ENCODE results near the gene KIF3C.
"Not testable (repeated sequence)": the region's sequence is repeated elsewhere in the genome, so short reads cannot be mapped to it uniquely, and the experiment has no call there.

Gene KIF3C

DNA sequence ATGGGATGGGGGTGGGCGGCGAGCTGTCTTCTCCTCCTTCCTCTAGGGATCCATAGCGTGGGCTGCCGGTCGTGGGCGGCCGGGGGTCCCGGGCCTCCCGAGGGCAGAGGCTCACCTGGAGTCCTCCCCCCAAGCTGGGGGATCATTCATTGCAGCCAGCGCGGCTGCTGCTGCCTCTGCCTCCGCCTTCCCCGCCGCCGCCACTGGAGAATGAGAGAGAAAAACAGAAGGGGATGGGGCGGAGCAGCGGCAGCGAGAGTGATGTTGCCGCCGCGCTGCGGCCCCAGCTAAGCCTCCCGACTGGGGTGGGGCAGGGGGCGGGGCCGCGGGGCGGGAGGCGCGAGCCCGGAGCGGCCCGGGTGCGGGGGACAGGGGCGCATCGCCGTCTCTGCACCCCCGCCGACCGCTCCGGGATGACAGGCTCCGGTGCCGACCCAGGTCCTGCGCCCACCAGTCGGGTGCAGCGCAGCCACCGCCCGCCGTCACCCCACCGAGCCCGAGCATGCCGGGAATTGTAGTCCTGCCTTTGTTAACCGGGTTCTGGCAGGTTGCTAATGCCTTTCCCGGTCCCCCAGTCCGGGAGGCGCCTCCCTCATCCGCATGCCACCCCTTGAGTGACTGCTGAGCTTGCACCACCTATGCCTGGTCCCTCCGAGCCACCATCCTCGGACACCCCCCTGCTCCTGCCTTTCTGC lies at the start of gene KIF3C:
Gene KIF3C (minus strand): TSS at position 225 of the 695 bp plus-strand sequence. CDS start 580 bp downstream, outside the sequence.
- peak in 54 of 56 donors; percentile 36 to 91 (median 78) for DNase-seq

DNA sequence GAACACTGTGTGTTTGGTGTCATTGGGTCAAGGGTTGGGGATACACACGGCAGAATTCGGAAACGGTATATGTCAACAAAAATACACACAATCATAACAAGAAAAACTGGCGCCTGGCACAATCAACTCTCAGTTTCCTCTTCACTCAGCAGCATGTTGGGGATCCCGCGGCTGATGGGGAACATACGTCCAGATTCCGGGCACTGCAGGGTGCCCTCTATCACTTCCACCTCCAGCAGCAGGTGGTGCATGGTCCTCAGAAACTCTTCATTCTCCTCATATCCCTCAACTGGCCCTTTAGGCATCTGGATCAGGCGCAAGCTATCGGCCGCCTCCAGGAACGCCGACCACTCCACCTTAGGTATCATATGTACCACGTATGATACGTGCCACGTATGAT lies 45.8 kb upstream of the KIF3C start:
- DNase-seq: not testable (repeated sequence)

DNA sequence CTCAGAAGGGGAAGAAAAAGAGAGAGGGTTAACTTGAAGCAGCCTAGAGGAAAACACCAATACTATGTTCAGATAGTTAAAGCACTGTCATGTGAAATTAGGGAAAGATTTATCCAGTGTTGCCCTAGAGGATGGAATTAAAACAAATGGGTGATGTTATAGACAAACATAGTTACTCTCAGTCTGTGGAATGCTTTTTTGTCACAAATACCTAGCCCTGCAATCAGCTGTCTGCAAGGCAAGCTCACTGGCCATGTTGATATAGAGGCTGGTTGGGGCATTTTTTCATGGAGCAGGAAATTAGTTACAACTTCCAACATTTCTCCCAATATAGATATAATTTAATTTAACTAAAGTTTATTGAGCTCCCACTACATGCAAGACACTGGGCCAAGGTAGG lies 43.2 kb upstream of the KIF3C start:
- DNase-seq: no peak

DNA sequence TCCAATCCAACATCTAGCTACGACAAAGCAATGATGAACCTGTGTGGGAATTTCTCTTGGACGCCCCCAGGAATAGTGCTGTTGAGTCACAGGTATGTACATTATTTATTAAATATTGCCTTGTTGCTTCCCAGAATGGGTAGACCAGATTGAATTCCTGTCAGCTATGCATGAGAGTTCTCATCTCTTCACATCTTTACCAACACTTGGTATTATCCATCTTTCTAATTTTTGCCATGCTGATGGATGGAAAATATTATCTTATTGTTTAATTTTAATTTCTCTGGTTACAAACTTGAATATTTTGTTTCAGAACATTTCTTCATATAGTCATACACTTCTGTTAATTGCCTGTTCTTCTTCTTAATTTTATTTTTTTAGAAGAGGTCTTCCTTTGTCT lies 42.0 kb upstream of the KIF3C start:
- no peak for DNase-seq

DNA sequence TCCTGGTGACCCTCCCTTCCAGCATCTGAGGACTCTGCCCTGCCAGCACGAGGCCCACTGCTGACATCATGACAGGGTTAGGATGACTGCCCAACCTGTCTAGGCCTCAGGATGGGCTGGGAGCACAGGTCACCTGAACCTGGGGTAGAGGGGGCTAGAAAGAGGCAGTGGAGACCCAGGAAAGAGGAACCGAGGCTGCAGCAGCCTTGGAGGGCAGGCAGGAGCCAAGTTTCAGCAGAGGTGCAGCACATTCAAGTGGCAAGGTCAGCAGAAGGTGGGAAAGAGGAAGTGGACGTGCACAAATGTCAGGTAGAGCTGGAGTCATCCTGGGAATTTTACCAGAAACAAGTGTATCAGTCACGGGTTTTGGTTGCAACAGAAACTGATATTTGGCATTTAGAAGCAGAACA lies 37.9 kb upstream of the KIF3C start:
- DNase-seq: no peak

DNA sequence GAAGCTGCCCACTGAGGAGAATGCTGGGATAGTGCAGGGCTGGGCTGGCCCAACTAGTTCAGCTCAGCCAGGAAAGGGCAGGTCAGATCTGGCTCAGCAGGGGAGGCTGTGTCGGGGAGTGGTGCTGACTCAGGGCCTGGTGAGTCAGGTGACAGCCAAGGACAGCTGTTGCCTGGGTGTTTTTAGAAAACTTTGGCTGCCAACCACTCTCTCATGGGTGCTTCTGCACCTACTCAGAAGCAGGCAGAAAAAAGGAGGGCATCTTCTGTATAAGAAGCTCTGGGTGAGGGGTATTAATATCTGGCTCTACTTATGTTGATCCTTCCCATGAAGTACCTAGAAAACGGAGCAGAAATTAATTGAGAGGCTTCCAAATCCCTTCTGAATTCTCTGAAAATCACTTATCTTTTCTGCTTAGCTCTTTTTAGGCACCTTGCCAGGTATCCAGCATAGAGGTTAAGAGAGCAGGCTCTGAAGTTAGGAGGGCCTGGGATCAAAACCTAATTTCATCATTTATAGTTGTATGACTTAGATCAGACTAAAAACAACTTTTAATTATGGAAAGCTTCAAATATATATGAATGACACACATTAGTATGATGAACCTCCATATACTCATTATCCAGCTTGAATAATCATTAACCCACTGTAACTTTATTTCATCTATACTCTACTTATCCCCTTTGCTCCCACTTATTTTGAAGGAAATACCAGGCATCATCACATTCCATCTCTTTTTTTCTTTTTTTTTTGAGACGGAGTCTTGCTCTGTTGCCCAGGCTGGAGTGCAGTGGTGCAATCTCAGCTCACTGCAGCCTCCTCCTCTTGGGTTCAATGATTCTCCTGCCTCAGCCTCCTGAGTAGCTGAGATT lies 36.1 kb upstream of the KIF3C start:
- peak in 20 of 56 donors; percentile 9 to 62 (median 20) for DNase-seq

DNA sequence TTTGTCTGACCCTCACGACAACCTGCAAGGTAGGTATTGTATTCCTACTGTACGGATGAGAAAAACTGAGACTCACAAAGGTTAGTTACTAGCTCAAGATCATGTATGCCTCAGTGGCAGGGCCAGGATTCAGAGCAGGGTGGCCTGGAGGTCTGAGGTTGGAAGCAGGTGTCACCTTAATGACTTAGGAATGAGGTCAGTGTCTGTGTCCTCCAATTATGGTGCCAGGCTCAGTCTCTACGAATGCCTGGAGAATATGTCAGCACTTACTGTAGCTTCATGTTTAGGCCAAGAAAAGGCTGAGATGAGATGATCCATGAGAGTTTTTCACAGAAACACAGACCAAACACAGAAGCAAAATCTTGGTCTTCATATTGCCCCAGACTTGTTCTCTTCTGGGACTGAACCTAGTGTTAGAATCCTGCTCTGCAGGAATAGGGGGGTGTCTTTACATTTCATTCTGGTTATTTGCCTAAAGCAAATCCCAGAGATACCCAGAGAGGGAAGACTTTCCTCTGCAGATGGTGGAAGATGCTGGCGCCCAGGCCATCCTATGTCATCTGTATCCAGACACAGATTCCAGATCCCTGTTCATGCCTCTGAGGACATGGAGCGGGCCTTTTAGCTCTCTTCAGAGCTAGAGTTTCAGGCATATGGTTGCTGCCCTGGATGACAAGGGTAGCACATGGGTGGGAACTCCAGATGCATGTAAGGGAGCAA lies 35.3 kb upstream of the KIF3C start:
- DNase-seq: no peak

DNA sequence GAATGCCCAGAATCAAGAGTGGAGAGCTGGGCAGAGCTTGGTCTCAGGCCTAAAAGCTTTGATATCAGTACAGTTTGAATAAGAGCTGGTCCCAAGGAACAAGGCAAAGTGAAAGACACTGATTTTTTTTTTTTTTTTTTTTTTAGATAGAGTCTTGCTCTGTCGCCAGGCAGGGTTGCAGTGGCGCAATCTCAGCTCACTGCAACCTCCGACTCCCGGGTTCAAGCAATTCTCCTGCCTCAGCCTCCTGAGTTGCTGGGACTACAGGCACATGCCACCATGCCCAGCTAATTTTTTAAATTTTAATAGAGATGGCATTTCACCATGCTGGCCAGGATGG lies 34.4 kb upstream of the KIF3C start:
- DNase-seq: not testable (repeated sequence)

DNA sequence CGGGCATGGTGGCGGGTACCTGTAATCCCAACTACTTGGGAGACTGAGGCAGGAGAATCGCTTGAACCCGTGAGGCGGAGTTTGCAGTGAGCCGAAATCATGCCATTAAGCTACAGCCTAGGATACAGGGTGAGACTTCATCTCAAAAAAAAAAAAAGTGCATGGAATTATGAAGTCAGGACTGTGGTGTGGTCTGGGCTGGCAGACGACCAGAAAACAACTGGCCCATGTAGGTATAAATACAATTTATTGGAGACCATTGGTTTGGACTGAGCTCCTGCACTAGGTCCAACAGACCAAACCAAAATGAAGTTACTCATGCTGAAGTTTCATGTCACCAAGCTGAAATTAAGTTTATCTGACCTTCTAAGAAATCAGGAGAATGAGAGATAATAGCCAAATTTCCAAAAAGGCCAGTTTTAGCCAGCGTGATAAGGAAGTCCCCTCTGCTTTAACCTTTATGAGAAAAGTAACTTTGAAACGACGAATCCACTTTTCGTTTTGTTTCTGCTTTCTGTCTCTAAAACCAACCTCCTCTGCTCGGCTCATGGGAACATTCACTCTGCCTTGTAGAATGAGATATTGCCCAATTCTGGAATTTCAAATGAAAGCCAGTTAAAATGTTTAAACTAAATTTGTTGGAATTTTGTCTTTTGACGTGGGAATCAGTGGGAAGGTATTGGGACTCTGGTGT lies 33.9 kb upstream of the KIF3C start:
- DNase-seq: no peak

DNA sequence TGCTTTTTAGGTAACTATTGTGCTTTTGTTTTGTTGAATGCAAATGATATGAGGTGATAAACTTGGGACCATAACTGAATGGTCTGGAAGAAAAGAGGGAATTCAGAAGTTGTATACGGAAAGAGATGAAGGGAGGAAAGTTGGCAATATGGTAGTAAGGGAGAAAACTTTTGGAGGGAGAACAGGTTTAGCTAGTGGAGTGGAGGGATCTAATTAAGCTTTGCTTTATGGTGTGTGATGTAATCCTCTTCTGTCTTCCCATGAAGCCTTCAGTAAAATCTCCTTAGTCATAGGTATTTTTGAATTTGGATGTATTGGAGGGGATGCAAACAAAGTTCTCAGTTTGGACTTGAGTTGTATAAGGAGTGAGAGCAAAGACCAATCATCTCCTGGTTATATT lies 31.4 kb upstream of the KIF3C start:
- DNase-seq: no peak

DNA sequence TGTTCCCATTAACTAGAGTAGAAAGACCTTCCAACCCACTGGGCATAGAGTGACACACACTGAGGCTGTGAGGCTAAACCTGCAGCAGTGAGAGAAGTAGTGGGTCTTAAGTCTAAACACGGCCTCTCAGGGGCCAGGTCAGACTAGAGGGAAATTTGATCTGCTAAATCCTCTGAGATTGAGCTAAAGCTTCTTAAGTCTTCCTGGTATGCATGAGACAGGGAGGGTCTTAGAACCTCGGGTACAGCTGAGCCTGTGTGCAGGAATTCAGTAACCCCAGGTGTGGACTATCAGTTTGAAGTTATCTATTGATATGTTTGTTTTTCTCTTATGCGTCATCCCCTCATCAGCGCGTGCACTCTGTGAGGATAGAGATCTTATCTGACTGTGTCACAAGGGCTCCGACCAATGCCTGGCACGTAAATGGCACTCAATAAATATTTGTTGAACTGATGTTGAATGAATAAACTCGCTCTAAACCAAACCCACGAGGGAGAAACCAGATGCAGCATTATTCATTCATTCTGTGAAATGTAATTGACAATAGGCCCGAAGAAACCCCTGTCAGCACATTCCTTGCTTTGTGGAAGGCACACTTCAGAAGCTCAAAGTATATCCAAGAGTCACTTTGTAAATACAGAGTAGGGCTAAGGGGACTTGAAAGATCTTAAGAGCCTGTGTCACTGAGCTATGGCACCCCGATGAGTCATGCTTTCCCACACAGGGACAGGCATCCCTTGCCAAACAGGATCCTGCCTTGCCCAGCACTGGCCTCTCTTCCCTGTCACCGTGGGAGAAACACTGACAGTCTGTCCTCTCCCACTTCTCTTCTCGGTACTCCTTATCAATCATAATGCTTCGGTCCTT lies 29.9 kb upstream of the KIF3C start:
- DNase-seq: peak in 4 of 56 donors; percentile 30 to 46 (median 38)

DNA sequence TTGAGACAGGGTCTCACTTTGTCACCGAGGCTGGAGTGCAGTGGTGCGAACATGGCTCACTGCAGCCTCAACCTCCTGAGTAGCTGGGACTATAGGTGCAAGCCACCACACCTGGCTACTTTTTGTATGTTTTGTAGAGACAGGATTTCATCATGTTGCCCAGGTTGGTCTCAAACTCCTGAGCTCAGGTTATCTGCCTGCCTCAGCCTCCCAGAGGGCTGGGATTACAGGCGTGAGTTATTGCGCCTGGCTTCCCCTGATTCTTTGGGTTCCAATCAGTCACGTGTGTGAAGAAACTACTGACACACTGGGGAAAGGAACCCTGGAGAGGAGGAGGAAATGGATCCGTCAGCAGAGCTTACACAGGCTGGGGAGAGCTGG lies 29.3 kb upstream of the KIF3C start:
- no peak for DNase-seq

DNA sequence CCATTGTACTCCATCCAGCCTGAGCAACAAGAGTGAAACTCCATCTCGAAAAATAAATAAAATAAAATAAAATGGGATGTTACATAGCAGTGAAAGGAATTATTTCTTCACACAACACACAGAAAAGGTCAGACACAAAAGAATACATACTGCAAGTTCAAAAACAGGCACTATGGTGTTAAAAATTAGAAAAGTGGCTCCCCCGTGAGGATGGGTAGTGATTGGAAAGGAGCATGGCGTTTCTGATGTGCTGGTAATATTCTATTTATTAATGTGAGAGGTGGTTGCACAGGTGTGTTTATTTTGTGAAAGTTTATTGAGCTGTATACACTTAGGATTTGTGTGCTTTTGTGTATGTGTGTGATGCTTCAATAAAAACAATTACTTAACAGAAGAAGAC lies 28.6 kb upstream of the KIF3C start:
- DNase-seq: no peak

DNA sequence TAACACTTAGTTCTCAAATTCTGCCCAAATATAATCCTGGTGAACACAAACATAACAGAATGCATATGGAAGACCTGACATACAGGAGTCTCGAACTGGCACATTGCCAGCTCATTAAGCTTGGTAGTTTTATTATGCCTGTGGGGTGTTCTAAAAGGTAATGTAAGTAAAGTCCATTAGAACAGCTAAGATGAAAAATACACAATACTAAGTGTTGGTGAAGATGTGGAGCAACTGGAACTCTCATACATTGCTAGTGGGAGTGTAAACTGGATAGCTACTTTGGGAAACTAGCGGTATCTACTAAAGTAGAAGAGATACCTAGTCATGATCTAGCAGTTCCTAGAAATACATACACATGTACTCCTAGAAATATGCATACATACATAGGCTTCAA lies 27.3 kb upstream of the KIF3C start:
- DNase-seq: no peak

DNA sequence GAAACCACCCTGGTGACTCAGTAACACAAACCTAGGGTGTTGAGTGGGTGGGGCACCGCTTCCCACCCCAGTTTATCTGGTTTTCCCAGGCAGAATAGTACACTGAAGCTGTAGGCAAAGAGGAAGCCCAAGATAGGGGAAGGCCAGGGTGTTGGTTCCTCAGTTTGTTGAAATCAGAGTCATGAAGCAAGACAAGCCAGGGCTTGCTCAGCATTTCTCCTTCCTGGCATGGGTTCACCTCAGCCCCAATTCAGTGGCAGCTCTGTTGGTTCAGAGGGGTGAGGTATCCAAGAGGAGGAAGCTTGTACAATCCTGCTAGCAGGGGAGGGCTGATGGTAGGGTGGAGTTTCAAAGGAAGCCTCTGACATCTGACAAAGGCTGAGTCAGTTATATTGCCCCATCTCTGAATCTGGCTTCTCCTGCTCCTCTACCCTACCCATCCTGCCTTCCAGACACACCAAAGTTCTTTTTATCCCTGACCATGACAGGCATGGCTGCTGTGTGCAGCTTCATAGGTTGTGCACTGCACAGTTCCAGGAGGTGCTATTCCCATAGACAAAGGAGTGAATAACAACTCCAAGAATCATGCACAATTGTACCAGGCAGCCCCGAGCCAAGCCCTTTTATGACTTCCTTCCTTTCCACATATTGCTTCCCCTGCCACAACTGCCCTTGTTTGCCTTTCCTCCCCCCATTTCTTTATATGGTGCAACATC lies 26.7 kb upstream of the KIF3C start:
- DNase-seq: peak in 27 of 56 donors; percentile 11 to 72 (median 28)

DNA sequence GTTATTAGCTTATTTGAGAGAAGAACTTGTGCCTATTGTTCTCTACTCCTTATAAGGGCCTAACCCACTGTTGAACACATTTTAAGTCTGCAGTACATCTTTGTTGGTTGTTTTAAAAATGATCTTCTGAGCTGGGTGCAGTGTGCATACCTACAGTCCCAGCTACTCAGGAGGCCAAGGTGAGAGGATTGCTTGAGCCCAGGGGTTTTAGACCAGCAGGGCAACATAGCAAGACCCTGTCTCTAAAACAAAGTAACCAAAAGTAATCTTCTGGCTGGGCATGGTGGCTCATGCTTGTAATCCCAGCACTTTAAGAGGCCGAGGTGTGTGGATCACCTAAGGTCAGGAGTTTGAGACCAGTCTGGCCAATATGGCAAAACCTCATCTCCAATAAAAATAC lies 25.8 kb upstream of the KIF3C start:
- DNase-seq: no peak

DNA sequence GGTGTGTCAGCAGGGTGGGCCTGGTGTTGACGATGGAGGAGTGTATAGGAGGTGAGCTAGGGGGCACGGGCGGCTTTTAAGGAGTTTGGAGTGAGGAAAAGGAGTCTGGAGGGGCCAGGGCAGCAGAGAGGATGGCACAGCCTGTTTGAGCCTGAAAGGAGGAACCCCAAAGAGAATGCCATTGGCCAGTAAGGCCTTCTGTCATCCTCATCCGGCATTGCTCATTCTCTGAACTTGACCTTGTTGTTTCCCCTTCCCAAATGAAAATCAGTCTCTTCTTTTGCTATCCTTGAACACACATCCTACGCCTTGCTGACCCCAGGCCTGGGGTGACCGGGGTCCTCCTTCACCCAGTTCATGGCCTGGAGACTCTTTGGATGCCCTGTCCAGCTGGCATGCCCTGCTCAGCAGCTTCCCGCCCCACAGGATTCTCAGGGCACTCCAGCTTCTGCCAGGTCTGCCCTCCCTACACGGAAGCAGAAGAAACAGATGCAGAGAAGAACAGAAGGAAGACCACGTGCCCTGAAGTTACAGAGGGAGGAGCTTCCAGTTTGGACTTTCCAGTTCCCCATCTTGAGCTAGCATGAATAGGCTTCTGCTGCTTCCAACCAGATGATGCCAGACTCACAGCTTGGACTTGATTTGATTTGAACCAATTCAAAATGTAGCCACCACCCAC lies 20.5 kb upstream of the KIF3C start:
- DNase-seq: peak in 12 of 56 donors; percentile 11 to 56 (median 25)

DNA sequence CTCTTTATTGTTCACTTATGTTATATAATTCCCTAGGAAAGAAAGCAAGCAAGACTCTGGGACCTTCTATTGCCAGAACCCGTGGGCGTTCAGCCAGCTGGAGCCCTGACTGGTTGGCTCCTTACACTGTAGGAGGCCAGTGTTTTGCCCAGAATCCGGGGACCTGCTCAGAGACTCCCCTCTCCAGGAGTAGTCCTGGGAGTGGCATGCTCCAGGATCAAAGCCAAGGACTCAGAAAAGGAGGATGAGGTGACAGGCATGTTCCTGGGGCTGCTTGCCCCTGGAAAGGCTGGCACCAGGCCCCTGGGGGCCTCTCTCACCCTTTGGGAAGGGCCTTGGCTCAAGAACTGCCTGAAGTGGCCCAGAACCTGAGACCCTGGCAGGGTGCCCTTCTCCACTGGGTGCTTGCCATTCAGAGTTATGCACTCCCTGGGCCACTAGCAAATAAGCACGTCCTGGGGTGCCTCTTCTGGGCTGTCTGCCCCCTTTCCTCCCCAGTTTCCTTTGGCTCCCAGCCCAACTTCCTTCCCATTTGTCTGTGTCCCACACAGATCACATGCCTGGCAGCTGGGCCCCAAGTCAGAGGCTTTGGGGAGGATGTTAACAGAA lies 19.6 kb upstream of the KIF3C start:
- peak in 53 of 56 donors; percentile 20 to 98 (median 81) for DNase-seq
